Measurements from ENCODE around the gene FAM47A.

Gene FAM47A

DNA sequence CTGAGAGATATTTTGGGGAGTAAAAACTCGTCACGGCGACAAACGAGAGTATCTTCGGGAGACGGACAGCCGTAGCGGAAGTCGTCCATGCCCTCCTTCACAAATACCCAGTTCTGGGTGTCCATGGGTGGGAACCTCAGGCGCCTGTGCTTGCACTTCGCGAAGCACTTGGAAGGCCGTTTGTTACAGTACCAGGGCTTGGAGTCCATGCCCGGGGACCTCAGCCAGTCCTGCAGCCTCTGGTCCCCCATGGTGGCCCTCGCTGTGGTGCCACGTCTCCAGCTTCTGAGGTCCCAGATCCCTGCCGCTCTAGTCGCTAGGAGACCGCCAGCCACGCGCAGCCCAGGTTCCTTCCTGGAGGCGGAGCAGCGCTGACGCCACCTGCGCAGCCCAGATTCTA, at the start of gene FAM47A:
TSS of gene FAM47A (minus strand) at position 287 of the 400 bp plus-strand sequence. CDS start at position 251, 36 bp downstream.
- DNase-seq (ENCODE audit: low spot score), result no peak

DNA sequence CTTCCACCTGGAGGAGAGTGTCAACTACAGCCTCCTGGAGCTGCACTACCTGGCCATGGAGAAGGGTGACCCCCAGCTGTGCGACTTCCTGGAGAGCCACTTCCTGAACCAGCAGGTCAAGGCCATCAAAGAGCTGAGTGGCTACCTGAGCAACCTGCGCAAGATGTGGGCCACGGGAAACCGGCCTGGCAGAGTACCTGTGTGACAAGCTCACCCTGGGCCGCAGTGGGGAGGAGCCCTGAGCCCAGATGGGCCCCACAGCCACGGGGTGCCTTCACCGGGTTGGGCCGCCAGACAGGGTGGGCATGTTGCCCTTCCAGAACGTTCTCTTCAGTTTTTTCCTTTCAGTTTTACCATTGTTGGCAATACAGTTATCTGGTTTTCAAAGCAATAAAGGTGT, 15.2 kb upstream of the FAM47A start:
- DNase-seq (ENCODE audit: low spot score), result no peak

DNA sequence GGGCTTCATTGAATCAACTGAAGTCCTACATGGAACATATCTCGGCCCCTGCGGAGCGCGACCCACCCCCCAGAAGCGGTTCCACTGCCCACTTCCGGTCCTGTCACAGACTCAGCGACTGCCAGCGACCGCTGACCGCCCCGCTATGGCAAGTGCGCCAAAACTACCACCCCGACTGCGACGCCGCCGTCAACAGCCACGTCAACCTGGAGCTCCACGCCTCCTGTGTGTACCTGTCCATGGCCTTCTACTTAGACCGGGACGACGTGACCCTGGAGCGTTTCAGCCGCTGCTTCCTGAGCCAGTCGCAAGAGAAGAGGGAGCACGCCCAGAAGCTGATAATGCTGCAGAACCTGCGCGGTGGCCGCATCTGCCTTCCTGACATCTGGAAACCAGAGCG, 14.8 kb upstream of the FAM47A start:
- no peak for DNase-seq (ENCODE audit: low spot score)

DNA sequence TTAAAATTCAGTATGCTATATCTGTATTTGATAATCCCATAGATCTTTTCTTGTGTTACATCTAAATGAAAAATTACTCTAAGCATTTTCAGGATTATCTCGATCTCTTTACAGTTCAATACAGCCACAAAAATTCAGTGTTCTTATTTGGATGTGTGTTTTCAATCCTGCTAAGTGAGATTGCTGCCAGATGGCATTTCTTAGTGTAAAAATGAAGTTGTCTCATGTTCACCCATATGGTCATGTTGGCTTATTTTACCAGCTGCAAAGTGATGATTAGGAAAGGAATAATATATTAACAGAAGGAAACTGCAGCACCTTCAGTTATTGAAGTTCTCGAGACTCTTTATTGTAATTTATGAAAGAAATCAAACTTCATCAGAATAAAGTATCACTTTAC, 12.1 kb upstream of the FAM47A start:
- DNase-seq (ENCODE audit: low spot score), result no peak

DNA sequence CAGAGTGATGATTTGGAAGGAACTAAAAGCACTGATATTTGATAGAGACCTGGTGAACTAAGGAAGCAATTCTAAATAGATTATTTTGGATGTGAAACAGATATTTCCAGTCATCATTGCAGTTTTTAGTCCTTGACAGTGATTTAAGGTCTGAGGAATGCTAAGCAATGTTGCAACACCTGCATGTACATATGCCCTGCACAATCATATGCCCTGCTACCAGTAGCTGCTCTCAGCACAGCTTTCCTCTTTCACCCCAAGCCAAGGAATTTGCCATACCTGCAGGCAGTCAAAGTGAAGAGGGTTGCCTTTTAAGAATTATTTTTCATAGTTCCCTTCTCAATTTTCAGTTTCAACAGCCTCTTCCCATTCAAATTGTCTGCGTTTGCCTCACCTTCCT, 8.7 kb upstream of the FAM47A start:
- no peak for DNase-seq (ENCODE audit: low spot score)

DNA sequence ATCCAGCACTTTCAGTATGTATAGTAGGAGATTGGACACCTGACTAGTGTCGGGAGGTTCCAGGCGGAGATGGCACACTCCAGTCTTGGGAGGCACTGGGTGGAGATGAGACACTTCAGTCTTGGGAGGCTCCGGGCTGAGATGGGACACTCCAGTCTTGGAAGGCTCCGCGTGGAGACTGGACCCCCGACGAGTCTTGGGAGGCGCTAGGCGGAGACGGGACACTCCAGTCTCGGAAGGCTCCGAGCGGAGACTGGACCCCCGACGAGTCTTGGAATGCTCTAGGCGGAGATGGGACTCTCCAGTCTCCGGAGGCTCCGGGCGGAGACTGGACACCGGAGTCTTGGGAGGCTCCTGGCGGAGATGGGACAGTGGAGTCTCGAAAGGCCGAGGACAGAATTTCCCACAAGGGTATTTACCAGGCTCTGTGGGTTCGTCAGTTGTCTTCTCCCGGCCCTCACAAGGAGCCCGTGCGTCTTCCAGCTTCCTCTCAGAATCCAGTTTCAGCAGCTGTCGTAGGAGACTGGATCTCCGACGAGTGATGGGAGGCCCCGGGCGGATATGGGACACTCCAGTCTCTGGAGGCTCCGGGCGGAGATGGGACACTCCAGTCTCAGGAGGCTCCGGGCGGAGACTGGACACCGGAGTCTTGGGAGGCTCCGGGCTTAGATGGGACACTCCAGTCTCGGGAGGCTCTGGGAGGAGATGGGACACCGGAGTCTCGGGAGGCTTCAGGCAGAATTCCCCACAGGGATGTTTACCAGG, 952 bp downstream of the FAM47A start:
- no peak for DNase-seq (ENCODE audit: low spot score)

DNA sequence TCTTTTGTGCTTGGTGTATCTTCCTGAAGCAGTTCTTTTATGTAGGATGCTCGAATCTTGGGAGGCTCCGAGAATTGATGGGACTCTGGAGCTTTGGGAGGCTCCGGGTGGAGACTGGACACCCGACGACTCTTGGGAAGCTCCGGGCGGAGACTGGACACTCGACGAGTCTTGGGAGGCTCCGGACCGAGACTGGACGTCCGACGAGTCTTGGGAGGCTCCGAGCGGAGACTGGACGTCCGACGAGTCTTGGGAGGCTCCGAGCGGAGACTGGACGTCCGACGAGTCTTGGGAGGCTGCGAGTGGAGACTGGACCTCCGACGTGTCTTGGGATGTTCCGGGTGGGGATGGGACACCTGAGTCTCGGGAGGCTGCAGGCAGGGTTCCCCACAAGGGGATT, 1.6 kb downstream of the FAM47A start:
- DNase-seq (ENCODE audit: low spot score), result no peak

DNA sequence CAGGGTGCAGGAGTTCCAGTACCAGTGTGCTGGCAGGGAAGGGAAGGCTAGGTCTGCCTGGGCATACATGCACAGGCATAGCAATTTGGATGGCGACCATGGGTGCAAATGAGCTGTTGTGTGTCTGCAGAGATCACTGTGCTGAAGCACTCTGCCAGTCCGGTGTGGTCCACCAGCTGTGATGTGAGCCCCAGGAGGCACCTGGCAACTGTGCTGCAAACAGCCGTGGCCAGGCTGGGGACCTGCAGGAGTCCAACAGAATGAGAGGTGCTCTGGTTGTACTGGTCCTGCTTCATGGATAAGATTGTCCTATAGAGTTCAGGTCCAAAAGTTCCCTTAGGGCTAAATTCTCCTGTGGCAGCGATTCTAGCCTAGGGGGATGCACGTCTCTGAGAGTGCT, 6.1 kb downstream of the FAM47A start:
- no peak for DNase-seq (ENCODE audit: low spot score)

DNA sequence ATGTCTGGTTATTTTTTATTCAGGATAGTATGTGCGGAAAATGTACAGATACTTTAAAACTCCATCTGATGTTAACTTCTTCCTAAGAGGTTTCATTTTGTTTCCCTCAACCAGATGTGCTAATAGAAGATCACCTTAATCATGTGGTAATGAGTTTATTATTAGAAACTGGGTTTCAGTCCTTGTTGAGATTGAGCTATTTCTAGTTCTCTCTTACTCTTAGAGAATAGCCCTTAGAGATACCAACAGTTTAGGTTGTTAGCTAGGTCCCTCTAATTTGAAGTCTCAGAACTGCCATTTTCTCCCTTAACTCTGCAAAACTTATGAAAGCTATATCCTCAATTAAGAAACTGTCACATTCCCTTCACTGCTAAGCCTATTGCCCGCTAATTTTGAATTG, 13.0 kb downstream of the FAM47A start:
- DNase-seq (ENCODE audit: low spot score), result no peak

DNA sequence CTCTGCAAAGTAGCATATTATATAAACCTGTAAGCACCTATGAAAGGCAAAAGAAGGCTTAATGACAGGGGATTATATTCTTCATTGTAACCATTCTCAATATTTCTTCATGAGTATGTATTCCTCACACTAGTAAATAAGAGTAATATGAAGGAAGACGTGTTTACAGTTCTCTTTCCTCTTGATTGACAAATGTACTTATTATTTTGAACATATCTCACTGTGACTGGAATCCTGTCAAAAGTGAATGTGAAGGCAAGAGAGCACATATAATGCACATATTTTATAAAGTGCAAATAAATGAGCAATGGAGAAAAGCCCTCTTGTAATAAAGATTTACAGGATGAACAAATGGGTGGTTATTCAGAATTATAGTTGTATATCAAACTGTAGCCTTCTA, 19.7 kb downstream of the FAM47A start:
- DNase-seq (ENCODE audit: low spot score), result no peak
